Inflammatory macrophage treated with lipopolysaccharide for 1 hour (primary cell): Measurements from ENCODE around the gene PRKAG3.

Experiments used
- DNase-seq, 2 donors: peaks; one replicate each; pipeline ENCODE4 v3.0.0-alpha.2; 2020 to 2022

PRKAG3 gene

GRCh38 chr2:218812861-218813260, 18.7 kb downstream of the PRKAG3 start:
- DNase-seq, result no peak

GRCh38 chr2:218812096-218812815, 19.3 kb downstream of the PRKAG3 start:
- DNase-seq, result no peak

- peak; percentile 94 to 100 for DNase-seq
These were observed 20.2 kb downstream of the PRKAG3 start for GRCh38 chr2:218811382-218811781.

- DNase-seq, result peak in 1 of 2 donors; percentile 61
These were observed 21.3 kb downstream of the PRKAG3 start for GRCh38 chr2:218810256-218810655.

GRCh38 chr2:218809515-218809914, 22.1 kb downstream of the PRKAG3 start:
- no peak for DNase-seq

GRCh38 chr2:218807626-218808025, 24.0 kb downstream of the PRKAG3 start:
- no peak for DNase-seq

GRCh38 chr2:218806346-218806978, 25.1 kb downstream of the PRKAG3 start:
- DNase-seq, result peak; percentile 83 to 95

- no peak for DNase-seq
These were observed 26.0 kb downstream of the PRKAG3 start for GRCh38 chr2:218805627-218806026.

GRCh38 chr2:218804817-218805216, 26.8 kb downstream of the PRKAG3 start:
- no peak for DNase-seq

- no peak for DNase-seq
These were observed 29.1 kb downstream of the PRKAG3 start for GRCh38 chr2:218802386-218802994.

GRCh38 chr2:218799990-218800389, 31.6 kb downstream of the PRKAG3 start:
- DNase-seq, result no peak

- DNase-seq, result no peak
These were observed 32.7 kb downstream of the PRKAG3 start for GRCh38 chr2:218798767-218799504.

GRCh38 chr2:218796691-218797090, 34.9 kb downstream of the PRKAG3 start:
- DNase-seq, result no peak

- peak; percentile 64 to 69 for DNase-seq
These were observed 39.2 kb downstream of the PRKAG3 start for GRCh38 chr2:218792433-218792832.

- no peak for DNase-seq
These were observed 42.9 kb downstream of the PRKAG3 start for GRCh38 chr2:218788529-218789255.

- no peak for DNase-seq
These were observed 45.5 kb downstream of the PRKAG3 start for GRCh38 chr2:218786133-218786532.

- no peak for DNase-seq
These were observed 46.5 kb downstream of the PRKAG3 start for GRCh38 chr2:218785103-218785502.

- peak in 1 of 2 donors; percentile 51 for DNase-seq
These were observed 47.9 kb downstream of the PRKAG3 start for GRCh38 chr2:218783688-218784087.

- no peak for DNase-seq
These were observed 49.1 kb downstream of the PRKAG3 start for GRCh38 chr2:218782528-218782844.

- peak; percentile 45 to 66 for DNase-seq
These were observed 49.7 kb downstream of the PRKAG3 start, which contains the start of gene CYP27A1 for GRCh38 chr2:218781691-218782527. TSS of gene CYP27A1 (plus strand) at chr2:218782147. CDS start at chr2:218782183, 36 bp downstream.

GRCh38 chr2:218780851-218781690, 50.5 kb downstream of the PRKAG3 start:
- DNase-seq, result no peak
